ENCODE data around the gene ATP6V1F.
A peak's percentile ranks its signal among the peaks of the same experiment; 100 is the strongest.

The ATP6V1F gene

DNA sequence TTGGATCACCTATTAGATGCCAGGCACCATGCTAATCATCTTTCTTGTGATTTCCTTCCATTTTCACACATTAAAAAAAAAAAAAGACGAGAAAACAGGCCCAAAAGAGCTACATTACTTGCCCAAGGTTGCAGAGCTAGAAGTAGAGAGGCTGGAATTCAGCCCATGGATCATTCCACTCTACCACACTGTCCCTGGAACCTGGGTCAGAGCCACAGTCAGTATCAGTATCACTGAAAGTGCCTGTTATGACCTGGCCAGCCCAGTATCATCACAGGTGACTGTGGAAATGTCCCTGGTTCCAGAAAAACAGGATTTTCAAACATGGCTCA is 35.8 kb upstream of the ATP6V1F start:
- no peak overlapping the region for H3K4me3 ChIP-seq (ENCODE audit: low read depth, low read length)
- no peak for DNase-seq (ENCODE audit: low read depth)
- TF ChIP-seq, protein P1, sequence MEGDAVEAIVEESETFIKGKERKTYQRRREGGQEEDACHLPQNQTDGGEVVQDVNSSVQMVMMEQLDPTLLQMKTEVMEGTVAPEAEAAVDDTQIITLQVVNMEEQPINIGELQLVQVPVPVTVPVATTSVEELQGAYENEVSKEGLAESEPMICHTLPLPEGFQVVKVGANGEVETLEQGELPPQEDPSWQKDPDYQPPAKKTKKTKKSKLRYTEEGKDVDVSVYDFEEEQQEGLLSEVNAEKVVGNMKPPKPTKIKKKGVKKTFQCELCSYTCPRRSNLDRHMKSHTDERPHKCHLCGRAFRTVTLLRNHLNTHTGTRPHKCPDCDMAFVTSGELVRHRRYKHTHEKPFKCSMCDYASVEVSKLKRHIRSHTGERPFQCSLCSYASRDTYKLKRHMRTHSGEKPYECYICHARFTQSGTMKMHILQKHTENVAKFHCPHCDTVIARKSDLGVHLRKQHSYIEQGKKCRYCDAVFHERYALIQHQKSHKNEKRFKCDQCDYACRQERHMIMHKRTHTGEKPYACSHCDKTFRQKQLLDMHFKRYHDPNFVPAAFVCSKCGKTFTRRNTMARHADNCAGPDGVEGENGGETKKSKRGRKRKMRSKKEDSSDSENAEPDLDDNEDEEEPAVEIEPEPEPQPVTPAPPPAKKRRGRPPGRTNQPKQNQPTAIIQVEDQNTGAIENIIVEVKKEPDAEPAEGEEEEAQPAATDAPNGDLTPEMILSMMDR (IDR thresholded peaks at IDR 0.05; ENCODE audit: low read depth, low read length, missing control alignments), result no peak
- in situ Hi-C loops (cut with HindIII; ENCODE audit: low sequenced_read_pairs), result no loop called here

DNA sequence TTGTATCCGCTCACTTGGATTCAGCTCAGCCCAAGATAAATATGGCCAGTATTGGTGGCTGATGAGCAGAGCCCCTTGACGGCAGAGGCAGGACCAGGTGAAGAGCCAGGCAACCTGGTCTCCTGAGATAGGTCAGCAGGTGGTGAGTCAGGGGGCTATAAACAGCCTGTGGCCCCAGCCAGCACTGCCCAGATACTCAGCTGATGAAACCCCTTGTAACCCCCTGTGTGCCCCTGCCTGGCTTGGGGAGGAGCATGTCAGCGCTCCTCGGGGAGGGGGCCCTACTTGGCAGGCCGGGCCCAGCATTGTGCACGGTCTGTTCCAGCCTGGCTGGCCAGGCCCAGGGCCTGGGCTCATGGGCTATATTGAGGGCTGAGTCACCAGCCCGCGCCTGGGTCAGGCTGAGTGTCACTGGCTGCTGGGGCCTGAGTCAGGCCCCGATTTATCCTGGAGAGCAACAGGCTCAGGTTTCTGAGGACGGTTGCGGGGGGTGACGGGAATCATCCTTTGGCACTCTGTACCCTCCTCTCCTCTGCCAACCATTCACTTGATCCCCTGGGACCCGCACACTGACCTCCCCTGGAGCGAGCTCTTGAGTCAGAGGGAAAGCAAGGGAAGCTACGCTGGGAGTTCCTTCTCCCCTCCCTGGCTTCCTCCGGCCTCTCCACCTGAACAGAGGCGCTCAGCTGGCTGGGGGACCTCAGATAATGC is 35.3 kb upstream of the ATP6V1F start:
- no peak overlapping the region for H3K4me3 ChIP-seq (ENCODE audit: low read depth, low read length)
- TF ChIP-seq, protein P1 (IDR thresholded peaks at IDR 0.05; ENCODE audit: low read depth, low read length, missing control alignments), result no peak
- no peak for DNase-seq (ENCODE audit: low read depth)
- in situ Hi-C loops (cut with HindIII; ENCODE audit: low sequenced_read_pairs), result no loop called here

DNA sequence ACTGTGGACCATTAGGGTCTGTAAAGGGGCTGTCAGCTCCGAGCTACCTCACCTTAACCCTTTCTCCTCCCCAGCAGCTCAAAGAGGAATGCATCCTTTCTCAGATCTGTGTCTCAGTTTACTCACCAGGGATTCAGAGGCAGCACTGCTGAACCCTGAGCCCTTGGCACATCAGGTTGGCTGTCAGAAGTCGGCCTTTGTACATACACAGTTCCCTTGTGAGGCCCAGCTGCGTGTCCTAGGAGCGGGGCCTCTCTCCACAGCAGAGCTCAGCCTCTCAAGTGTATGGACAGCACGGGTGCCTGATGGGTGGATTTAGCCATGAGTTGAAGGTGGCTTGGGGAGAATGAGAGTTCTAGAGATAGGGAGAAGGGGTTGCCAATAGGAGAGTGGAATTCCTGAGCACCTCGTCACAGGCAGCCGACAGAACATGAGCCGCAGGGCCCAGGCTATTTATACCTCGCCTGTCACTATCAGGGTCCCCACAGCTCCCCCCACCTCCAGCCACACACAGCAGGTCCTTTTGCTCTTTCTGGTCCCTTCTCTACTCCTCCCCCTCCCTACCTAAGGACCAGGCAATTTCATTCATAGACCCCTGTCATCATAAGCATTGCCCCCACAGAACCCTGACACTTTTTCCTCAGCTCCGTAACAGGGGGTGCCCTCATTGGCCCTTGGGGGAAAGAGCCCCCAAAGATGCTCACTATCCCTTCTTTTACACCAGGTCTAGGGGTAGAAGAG is 34.5 kb upstream of the ATP6V1F start:
- TF ChIP-seq, protein P1 (IDR thresholded peaks at IDR 0.05; ENCODE audit: low read depth, low read length, missing control alignments), result no peak
- DNase-seq (ENCODE audit: low read depth), result peak; percentile 42
- no peak overlapping the region for H3K4me3 ChIP-seq (ENCODE audit: low read depth, low read length)
- in situ Hi-C loops (cut with HindIII; ENCODE audit: low sequenced_read_pairs), result no loop called here

DNA sequence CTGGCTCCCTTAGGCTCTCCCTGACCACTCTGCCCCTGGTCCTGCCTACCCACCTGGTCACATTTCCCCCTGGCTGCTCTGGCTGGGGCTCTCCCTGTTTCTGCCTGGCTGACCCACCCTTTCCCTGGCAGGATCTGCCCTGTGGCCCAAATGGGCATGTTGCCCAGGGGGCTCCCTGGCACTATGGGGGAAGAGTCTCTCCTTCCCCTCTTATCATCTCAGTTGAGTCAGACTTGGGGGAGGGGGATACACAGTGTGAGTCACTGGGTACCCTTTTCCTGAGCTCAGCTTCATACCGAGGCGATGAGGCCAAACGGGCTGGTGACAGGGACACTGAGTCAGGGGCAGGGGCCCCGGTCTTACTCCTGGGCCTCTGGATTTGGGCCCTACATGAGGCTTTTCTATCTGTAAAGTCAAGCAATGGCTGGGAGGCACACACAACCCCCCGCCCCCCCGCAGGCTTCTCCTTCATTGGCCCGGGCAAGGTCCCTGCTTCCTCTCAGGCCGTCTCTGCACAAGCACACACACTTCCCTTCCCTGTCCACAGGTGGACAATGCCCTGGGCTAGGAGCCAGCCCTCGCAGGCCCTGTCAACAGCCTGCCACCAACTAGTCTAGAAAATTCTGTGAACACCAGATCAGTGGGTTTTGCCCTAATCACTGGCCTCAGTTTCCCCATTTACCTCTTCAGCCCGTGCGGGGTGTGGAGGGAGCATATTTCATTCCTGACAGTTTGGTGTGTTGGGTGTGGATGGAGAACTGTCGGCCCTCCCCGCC is 33.1 kb upstream of the ATP6V1F start:
- no peak for DNase-seq (ENCODE audit: low read depth)
- TF ChIP-seq, protein P1 (IDR thresholded peaks at IDR 0.05; ENCODE audit: low read depth, low read length, missing control alignments), result no peak
- in situ Hi-C loops (cut with HindIII; ENCODE audit: low sequenced_read_pairs), result no loop called here
- peak overlapping the region; percentile 87 for H3K4me3 ChIP-seq (ENCODE audit: low read depth, low read length)

DNA sequence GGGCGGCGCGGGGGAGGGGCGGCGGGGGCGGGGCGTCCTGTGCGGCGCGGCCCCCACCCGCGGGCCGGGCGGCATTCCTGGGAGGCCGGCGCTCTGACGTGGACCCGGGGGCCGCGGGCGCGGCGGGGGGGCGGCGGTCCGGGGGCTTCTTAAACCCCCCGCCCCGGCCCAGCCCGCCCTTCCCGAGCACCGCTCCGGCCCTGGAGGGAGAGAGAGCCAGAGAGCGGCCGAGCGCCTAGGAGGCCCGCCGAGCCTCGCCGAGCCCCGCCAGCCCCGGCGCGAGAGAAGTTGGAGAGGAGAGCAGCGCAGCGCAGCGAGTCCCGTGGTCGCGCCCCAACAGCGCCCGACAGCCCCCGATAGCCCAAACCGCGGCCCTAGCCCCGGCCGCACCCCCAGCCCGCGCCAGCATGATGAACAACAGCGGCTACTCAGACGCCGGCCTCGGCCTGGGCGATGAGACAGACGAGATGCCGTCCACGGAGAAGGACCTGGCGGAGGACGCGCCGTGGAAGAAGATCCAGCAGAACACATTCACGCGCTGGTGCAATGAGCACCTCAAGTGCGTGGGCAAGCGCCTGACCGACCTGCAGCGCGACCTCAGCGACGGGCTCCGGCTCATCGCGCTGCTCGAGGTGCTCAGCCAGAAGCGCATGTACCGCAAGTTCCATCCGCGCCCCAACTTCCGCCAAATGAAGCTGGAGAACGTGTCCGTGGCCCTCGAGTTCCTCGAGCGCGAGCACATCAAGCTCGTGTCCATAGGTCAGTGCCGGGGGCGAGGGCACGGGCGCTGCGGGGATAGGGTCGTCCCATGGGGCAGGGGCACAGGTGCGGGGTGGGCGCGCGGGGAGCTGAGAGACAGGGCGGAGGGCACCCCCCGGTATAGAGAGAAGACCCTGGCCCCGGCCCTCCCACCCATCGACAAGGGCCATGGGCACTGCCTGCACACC is 32.2 kb upstream of the ATP6V1F start, which contains the start of gene FLNC:
TSS of gene FLNC (plus strand) at position 176 of the 947 bp plus-strand sequence. CDS start at position 408, 232 bp downstream.
- TF ChIP-seq, protein P1 (IDR thresholded peaks at IDR 0.05; ENCODE audit: low read depth, low read length, missing control alignments), result no peak
- DNase-seq (ENCODE audit: low read depth), result no peak
- in situ Hi-C loops (cut with HindIII; ENCODE audit: low sequenced_read_pairs), result no loop called here
- peak within 1 kb of the TSS; percentile 87 for H3K4me3 ChIP-seq (ENCODE audit: low read depth, low read length)
